NCI-H128 (cell line): ENCODE measurements around the gene RBMXL3.
"Not testable (repeated sequence)": the region's sequence is repeated elsewhere in the genome, so short reads cannot be mapped to it uniquely, and the experiment has no call there.

ENCODE experiments used
- DNase-seq: peaks from one replicate; lab custom pipeline; 2025; ENCODE audit not compliant: unreplicated experiment; lab: John Stamatoyannopoulos, UW

Gene RBMXL3

DNA sequence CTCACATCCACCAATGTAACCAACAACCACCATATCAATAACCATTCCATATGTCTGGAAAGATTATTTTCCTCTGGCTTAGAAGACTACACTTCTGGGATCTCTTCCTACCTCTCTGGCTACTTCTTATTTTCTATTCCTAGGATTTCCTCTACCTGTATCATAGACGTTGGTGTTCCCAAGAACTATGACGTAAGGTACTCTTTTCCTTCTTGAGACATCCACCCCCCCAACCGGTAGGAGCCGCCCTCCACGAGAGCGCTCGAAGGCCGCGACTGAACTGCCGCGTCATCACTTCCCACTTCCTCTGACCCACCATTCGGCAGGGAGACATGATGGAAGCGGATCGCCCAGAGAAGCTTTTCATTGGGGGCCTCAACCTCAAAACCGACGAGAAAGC is at the start of gene RBMXL3:
Gene RBMXL3 (plus strand): TSS at position 301 of the 400 bp plus-strand sequence. CDS start 32 bp downstream, at position 333.
- DNase-seq = no peak

DNA sequence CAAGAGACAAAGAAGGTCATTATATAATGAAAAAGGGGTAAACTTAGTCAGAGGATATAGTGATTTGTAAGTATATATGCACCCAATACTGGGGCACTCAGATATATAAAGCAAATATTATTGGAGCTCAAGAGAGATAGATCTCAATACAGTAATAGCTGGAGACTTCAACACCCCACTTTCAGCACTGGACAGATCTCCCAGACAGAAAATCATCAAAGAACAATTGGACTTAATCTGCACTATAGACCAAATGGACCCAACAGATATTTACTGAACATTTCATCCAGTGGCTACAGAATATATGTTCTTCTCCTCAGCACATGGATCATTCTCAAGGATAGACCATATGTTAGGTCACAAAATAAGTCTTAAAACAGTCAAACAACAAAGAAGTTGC is 47.2 kb upstream of the RBMXL3 start:
- no peak for DNase-seq

- DNase-seq = no peak
Observed at GRCh38 chrX:115147220-115147619, 42.0 kb upstream of the RBMXL3 start.

GRCh38 chrX:115173181-115173580 is 16.0 kb upstream of the RBMXL3 start:
- DNase-seq = no peak

GRCh38 chrX:115174548-115174947 is 14.7 kb upstream of the RBMXL3 start:
- no peak for DNase-seq

DNA sequence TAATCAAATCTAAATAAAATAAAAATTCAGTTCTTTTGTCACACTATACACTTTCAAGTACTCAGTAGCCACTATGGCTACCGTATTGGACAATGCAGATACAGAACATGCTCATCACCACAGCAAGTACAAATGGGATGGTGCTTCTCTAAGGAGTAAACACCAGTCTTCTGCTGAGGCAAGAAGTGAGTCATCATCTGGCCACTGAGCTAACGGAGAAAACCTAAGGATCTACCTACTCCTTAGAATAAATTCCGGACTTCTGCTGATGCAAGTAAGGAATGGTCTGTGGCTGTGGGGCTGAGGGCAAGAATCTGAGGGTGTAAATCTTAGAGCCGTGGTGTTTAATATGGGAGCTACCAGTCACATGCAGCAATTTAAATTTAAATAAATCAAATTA is 11.3 kb upstream of the RBMXL3 start:
- no peak for DNase-seq

DNA sequence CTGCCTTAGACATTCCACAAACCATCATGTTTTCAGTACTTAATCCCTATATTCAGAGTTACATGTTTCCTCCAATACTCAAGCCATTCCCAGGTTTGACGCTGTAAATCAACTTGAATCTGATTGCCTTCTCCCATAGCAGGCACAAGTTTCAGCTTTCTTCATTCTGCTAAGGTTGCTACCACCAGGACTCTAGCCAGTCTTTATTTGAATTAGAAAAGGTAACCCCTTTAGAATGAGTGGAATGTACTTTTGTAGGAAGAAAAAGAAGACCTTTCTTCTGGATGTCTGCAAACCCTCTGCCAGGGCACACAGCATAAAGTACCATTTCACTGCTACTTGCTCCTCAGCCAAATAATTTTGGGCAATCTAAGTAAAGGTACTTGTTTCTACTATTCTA is 10.7 kb upstream of the RBMXL3 start:
- no peak for DNase-seq

- DNase-seq = no peak
Observed at GRCh38 chrX:115183980-115184379, 5.2 kb upstream of the RBMXL3 start.

GRCh38 chrX:115189646-115190635 is 731 bp downstream of the RBMXL3 start:
- DNase-seq = no peak

DNA sequence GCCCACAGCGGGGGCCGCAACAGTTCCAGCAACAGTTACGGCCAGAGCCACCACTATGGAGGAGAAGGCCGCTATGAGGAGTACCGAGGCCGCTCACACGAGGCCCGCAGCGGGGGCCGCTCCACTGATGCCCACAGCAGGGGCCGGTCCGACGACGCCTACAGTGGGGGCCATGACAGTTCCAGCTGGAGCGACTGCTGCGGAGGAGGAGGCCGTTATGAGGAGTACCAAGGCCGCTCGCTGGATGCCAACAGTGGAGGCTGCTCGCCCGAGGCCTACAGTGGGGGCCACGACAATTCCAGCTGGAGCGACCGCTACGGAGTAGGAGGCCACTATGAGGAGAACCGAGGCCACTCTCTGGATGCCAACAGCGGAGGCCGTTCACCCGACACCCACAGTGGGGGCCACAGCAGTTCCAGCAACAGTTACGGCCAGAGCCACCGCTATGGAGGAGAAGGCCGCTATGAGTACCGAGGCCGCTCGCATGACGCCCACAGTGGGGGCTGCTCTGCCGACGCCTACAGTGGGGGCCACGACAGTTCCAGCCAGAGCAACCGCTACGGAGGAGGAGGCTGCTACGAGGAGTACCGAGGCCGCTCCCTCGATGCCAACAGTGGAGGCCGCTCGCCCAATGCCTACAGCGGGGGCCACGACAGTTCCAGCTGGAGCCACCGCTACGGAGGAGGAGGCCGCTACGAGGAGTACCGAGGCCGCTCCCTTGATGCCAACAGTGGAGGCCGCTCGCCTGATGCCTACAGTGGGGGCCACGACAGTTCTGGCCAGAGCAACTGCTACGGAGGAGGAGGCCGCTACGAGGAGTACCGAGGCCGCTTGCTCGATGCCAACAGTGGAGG is 1.7 kb downstream of the RBMXL3 start:
- DNase-seq = no peak

DNA sequence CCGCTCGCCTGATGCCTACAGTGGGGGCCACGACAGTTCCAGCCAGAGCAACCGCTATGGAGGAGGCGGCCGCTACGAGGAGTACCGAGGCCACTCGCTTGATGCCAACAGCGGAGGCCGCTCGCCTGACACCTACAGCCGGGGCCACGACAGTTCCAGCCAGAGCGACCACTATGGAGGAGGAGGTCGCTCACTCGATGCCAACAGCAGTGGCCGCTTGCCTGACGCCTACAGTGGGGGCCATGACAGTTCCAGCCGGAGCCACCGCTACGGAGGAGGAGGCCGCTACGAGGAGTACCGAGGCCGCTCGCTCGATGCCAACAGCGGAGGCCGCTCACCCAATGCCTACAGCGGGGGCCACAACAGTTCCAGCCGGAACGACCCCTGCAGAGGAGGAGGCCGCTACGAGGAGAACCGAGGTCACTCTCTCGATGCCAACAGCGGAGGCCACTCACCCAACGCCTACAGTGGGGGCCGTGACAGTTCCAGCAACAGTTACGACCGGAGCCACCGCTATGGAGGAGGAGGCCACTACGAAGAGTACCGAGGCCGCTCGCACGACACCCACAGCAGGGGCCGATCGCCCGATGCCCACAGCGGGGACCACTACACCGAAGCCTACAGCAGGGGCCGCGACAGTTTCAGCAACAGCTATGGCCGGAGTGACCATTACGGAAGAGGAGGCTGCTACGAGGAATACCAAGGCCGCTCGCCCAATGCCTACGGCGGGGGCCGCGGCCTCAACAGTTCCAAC is 2.5 kb downstream of the RBMXL3 start:
- no peak for DNase-seq

DNA sequence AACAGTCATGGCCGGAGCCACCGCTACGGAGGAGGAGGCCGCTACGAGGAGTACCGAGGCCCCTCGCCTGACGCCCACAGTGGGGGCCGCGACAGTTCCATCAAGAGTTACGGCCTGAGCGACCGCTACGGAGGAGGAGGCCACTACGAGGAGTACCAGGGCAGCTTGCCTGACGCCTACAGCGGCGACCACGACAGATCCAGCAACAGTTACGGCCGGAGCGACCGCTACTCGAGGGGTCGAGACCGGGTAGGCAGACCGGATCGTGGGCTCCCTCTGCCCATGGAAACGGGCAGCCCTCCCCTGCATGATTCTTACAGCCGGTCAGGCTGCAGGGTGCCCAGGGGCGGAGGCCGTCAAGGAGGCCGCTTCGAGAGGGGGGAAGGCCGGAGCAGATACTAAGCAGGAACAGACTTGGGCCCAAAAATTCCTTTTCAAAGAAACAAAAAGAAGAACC is 3.1 kb downstream of the RBMXL3 start:
- no peak for DNase-seq

DNA sequence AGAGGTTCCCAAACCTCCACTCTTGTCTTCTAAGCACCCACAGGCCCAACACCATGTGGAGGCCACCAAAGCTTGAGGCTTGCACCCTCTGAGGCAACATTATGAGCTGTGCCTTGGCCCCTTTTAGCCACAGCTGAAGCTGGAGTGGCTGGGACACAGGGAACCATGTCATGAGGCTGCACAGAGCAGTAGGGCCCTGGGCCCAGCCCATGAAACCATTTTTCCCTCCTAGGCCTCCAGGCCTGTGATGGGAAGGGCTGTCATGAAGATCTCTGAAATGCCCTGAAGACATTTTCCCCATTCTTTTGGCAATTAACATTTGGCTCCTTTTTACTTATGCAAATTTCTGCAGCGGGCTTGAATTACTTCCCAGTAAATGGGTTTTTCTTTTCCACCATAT is 14.8 kb downstream of the RBMXL3 start:
- no peak for DNase-seq

DNA sequence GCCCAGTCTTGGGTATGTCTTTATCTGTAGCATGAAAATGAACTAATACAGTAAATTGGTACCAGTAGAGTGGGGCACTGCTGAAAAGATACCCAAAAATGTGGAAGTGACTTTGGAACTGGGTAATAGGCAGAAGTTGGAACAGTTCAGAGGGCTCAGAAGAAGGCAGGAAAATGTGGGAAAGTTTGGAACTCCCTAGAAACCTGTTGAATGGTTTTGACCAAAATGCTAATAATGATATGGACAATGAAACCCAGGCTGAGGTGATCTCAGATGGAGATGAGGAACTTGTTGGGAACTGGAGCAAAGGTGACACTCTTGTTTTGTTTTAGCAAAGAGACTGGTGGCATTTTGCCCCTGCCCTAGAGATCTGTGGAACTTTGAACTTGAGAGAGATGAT is 20.3 kb downstream of the RBMXL3 start:
- DNase-seq = not testable (repeated sequence)

GRCh38 chrX:115214151-115214550 is 24.9 kb downstream of the RBMXL3 start:
- DNase-seq = no peak

GRCh38 chrX:115214605-115215004 is 25.4 kb downstream of the RBMXL3 start:
- no peak for DNase-seq

GRCh38 chrX:115217346-115217745 is 28.1 kb downstream of the RBMXL3 start:
- not testable (repeated sequence) for DNase-seq

GRCh38 chrX:115226929-115227328 is 37.7 kb downstream of the RBMXL3 start:
- peak; percentile 1 for DNase-seq

GRCh38 chrX:115229337-115230003 is 40.3 kb downstream of the RBMXL3 start:
- DNase-seq = no peak

DNA sequence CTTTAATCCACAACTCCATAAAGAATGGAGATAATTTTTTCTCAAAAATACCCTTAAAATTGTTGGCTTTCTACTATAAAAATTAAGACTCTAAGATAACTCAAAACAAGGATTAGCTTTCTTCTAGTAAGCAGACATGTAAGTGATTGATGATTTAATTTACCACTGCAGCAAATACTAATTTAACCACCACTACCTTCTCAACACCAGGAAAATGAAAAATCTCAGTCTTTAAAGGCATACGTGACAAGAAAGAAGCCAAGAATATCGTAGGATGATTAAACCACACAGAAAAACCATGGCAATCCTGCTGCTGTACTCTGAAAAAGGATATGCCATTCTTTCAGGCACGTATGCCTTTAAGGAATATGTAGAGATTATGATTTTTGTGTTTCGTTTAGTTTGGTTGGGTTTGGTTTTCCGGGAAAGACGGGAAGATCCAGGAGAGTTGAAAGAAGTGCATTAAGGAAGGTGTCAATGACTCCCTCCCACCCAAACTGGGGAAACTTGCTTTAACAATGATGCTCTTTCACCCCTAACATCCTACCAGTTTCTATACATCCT is 43.8 kb downstream of the RBMXL3 start:
- DNase-seq = no peak
